GM19238 (cell line): ENCODE measurements around the gene TRPV6.

Source experiments
- DNase-seq: peaks from one replicate; pipeline ENCODE4 v3.0.0; 2011; ENCODE audit warnings: low spot score; ENCODE audit not compliant: insufficient read length

The TRPV6 gene

GRCh38 chr7:142885311-142886230 is at the start of gene TRPV6:
TSS of gene TRPV6 (minus strand) at chr7:142885745.
- DNase-seq = no peak

- no peak for DNase-seq
These were observed 48.5 kb upstream of the TRPV6 start for GRCh38 chr7:142934056-142934455.

GRCh38 chr7:142933624-142934023 is 48.1 kb upstream of the TRPV6 start, which contains the start of gene TRPV5:
TSS of gene TRPV5 (minus strand) at chr7:142933746. CDS start at chr7:142933459, 287 bp downstream.
- DNase-seq = no peak

GRCh38 chr7:142933092-142933475 is 47.5 kb upstream of the TRPV6 start:
- no peak for DNase-seq

- no peak for DNase-seq
These were observed 47.0 kb upstream of the TRPV6 start for GRCh38 chr7:142932386-142933091.

- DNase-seq = no peak
These were observed 44.7 kb upstream of the TRPV6 start for GRCh38 chr7:142930126-142930730.

GRCh38 chr7:142927949-142928348 is 42.4 kb upstream of the TRPV6 start:
- DNase-seq = no peak

- no peak for DNase-seq
These were observed 41.7 kb upstream of the TRPV6 start for GRCh38 chr7:142927085-142927745.

GRCh38 chr7:142925413-142925812 is 39.9 kb upstream of the TRPV6 start:
- DNase-seq = no peak

GRCh38 chr7:142923391-142923790 is 37.8 kb upstream of the TRPV6 start:
- DNase-seq = no peak

- no peak for DNase-seq
These were observed 34.1 kb upstream of the TRPV6 start for GRCh38 chr7:142919656-142920055.

GRCh38 chr7:142918901-142919300 is 33.4 kb upstream of the TRPV6 start:
- no peak for DNase-seq

- no peak for DNase-seq
These were observed 31.9 kb upstream of the TRPV6 start for GRCh38 chr7:142917447-142917846.

- DNase-seq = no peak
These were observed 31.0 kb upstream of the TRPV6 start for GRCh38 chr7:142916508-142916907.

GRCh38 chr7:142915315-142915714 is 29.8 kb upstream of the TRPV6 start:
- DNase-seq = no peak

- DNase-seq = no peak
These were observed 28.6 kb upstream of the TRPV6 start for GRCh38 chr7:142914121-142914520.

GRCh38 chr7:142913566-142913965 is 28.0 kb upstream of the TRPV6 start:
- DNase-seq = no peak

- no peak for DNase-seq
These were observed 27.5 kb upstream of the TRPV6 start for GRCh38 chr7:142913051-142913450.

GRCh38 chr7:142910481-142910880 is 24.9 kb upstream of the TRPV6 start:
- no peak for DNase-seq

GRCh38 chr7:142910031-142910433 is 24.5 kb upstream of the TRPV6 start:
- DNase-seq = no peak
